Measurements from ENCODE around the gene BCAS3.

DNA sequence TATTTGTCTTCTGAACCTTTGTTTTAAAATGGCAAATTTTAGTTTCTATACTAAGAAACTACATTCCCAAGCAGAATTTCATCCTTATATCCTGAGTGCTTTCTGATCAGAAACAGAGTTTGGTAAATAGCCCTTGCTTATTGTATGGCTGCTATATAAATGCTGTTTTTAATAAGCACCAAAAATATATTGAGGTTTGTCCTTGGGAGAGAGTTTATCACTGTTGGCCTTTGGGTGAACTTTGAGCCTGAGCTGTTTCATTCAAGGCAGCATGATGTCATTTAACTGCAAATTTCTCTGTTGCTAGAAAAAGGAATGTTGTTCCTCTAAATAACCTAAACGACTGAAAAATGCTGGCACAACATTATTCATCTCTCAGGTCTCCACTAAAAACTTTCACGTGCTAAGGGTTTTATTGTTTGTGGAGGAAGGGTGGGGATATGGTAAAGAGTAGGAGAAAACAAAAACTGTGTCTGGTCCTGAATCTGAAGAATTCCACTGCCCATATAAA lies 387.7 kb downstream of the BCAS3 start:
- TF ChIP-seq, protein P1, sequence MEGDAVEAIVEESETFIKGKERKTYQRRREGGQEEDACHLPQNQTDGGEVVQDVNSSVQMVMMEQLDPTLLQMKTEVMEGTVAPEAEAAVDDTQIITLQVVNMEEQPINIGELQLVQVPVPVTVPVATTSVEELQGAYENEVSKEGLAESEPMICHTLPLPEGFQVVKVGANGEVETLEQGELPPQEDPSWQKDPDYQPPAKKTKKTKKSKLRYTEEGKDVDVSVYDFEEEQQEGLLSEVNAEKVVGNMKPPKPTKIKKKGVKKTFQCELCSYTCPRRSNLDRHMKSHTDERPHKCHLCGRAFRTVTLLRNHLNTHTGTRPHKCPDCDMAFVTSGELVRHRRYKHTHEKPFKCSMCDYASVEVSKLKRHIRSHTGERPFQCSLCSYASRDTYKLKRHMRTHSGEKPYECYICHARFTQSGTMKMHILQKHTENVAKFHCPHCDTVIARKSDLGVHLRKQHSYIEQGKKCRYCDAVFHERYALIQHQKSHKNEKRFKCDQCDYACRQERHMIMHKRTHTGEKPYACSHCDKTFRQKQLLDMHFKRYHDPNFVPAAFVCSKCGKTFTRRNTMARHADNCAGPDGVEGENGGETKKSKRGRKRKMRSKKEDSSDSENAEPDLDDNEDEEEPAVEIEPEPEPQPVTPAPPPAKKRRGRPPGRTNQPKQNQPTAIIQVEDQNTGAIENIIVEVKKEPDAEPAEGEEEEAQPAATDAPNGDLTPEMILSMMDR (conservative IDR thresholded peaks at IDR 0.05): no peak
- no peak for TF ChIP-seq ZFX (IDR thresholded peaks at IDR 0.05)

Data from C4-2B (cell line).